ENCODE results near the gene NIPBL.

The NIPBL gene

GRCh38 chr5:36919650-36920049 lies 43.1 kb downstream of the NIPBL start:
- H3K4me3 ChIP-seq (ENCODE audit: low read depth, low read length), result no peak overlapping the region
- no peak for DNase-seq (ENCODE audit: low read depth, low spot score)
- in situ Hi-C loops (cut with HindIII; ENCODE audit: low sequenced_read_pairs), result no loop called here
- no peak for TF ChIP-seq CTCF (IDR thresholded peaks at IDR 0.05; ENCODE audit: low read depth, low read length)

DNA sequence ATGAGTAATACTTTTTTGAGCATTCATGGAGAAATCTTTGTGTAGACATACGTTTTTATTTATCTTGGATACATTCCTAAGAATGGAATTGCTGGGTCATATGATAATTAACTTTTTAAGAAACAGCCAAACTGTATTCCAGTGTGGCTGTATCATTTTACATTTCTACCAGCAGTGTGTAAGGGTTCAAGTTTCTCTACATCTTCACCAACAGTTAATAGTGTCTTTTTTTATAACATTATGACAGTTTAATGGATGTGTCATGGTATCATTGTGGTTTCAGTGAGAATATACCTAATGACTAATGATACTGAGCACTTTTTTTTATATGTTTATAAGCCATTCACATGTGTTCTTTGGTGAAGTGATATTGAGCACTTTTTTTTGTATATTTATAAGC lies 52.4 kb downstream of the NIPBL start:
- in situ Hi-C loops (cut with HindIII; ENCODE audit: low sequenced_read_pairs), result no loop called here
- no peak overlapping the region for H3K4me3 ChIP-seq (ENCODE audit: low read depth, low read length)
- TF ChIP-seq CTCF (IDR thresholded peaks at IDR 0.05; ENCODE audit: low read depth, low read length), result no peak
- peak; percentile 74 for DNase-seq (ENCODE audit: low read depth, low spot score)

DNA sequence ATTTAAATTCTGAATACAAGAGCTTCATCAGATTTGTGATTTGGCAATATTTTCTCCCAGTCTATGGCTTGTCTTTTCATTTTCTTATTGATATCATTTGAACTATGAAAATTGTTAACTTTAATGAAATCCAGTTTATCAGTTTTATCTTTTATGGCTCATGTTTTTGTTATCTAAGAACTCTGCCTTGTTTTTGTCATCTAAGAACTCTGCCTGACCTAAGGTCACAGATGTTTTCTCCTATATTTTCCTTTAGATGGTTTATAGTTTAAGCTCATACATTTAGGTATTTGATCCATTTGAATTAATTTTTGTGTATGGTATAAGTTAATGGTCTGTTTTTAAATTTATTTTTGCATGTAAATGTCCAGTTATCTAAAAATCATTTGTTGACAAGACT lies 52.9 kb downstream of the NIPBL start:
- in situ Hi-C loops (cut with HindIII; ENCODE audit: low sequenced_read_pairs), result no loop called here
- no peak overlapping the region for H3K4me3 ChIP-seq (ENCODE audit: low read depth, low read length)
- TF ChIP-seq CTCF (IDR thresholded peaks at IDR 0.05; ENCODE audit: low read depth, low read length), result no peak
- no peak for DNase-seq (ENCODE audit: low read depth, low spot score)

DNA sequence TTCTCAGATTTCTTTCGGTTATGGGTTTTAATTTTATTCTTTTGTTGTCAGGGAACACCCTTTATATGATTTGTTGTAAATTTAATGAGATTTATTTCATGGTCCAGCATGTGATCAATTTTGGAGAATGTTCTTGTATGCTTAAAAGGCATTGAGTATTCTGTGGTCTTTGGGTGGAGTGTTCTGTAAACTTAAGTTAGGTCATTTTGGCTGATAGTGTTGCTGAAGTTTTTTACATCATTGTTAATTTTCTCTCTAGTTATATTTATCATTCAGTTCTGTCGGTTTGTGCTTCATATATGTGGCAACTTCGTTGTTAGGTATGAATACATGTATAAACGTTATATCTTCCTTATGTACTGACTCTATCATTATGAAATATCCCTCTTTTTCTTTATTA lies 55.5 kb downstream of the NIPBL start:
- in situ Hi-C loops (cut with HindIII; ENCODE audit: low sequenced_read_pairs), result no loop called here
- no peak overlapping the region for H3K4me3 ChIP-seq (ENCODE audit: low read depth, low read length)
- DNase-seq (ENCODE audit: low read depth, low spot score), result no peak
- no peak for TF ChIP-seq CTCF (IDR thresholded peaks at IDR 0.05; ENCODE audit: low read depth, low read length)

GRCh38 chr5:36932699-36933098 lies 56.1 kb downstream of the NIPBL start:
- in situ Hi-C loops (cut with HindIII; ENCODE audit: low sequenced_read_pairs), result no loop called here
- H3K4me3 ChIP-seq (ENCODE audit: low read depth, low read length), result no peak overlapping the region
- TF ChIP-seq CTCF (IDR thresholded peaks at IDR 0.05; ENCODE audit: low read depth, low read length), result no peak
- DNase-seq (ENCODE audit: low read depth, low spot score), result no peak

GRCh38 chr5:36934740-36935356 lies 58.3 kb downstream of the NIPBL start:
- TF ChIP-seq CTCF (IDR thresholded peaks at IDR 0.05; ENCODE audit: low read depth, low read length), result no peak
- DNase-seq (ENCODE audit: low read depth, low spot score), result no peak
- in situ Hi-C loops (cut with HindIII; ENCODE audit: low sequenced_read_pairs), result no loop called here
- no peak overlapping the region for H3K4me3 ChIP-seq (ENCODE audit: low read depth, low read length)

DNA sequence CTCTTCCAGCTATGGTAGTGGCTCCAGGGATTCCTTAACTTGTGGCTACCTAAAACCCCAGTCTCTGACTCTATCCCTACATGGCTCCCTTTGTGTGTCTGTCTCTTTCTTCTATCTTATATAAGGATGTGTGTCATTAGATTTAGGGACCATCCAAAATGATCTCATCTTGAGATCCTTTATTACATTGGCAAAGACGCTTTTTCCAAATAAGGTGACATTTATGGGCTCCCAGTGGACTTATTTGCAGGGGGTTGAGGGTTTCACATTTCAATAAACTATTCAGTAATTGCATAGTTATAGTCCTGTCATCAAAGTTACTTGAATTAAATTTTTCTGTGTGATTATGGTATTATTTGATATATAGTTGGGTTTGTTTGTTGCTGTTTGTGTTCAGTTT lies 59.2 kb downstream of the NIPBL start:
- in situ Hi-C loops (cut with HindIII; ENCODE audit: low sequenced_read_pairs), result no loop called here
- no peak for TF ChIP-seq CTCF (IDR thresholded peaks at IDR 0.05; ENCODE audit: low read depth, low read length)
- DNase-seq (ENCODE audit: low read depth, low spot score), result no peak
- no peak overlapping the region for H3K4me3 ChIP-seq (ENCODE audit: low read depth, low read length)

All from astrocyte of the spinal cord (primary cell).